ENCODE measurements around the gene PDE4B. TPM values are rescaled to one million over a fixed set of nuclear protein-coding genes. Genes with fewer than 3 reads are reported as not detected.

Gene PDE4B
- total and polyA plus RNA-seq, 10 of the 15 experiments (the other 5 are each of a cell fraction or from before 2014, with no cell fraction given): 3.0 to 13.2 (median 5.7) TPM

GRCh38 chr1:66364578-66365391, 572.1 kb downstream of the PDE4B start (continued):
- TF ChIP-seq BCL3 (IDR thresholded peaks at IDR 0.05; ENCODE audit: borderline replicate concordance, insufficient read depth, low read depth, low read length, poor library complexity, severe bottlenecking) (no peak), FOS (IDR thresholded peaks at IDR 0.05; ENCODE audit: borderline replicate concordance, extremely low read depth, insufficient read length) (no peak), ZNF622 (IDR thresholded peaks at IDR 0.05) (no peak), ZNF687 (IDR thresholded peaks at IDR 0.05) (no peak), EGR1 (IDR thresholded peaks at IDR 0.05; ENCODE audit: borderline replicate concordance in 1 of 2, low read depth in 2 of 2, low read length in 2 of 2) (no peak), ZNF217 (IDR thresholded peaks at IDR 0.05) (no peak), KDM1A (IDR thresholded peaks at IDR 0.05; ENCODE audit: borderline replicate concordance) (no peak), MEF2A (IDR thresholded peaks at IDR 0.05; ENCODE audit: insufficient read depth, low read depth, low read length) (0 out of 2 replicates have a peak, but pooled peaks have one; percentile 16), POLR2A (IDR thresholded peaks at IDR 0.05; ENCODE audit: low read depth, low read length) (no peak), RELA (IDR thresholded peaks at IDR 0.05; ENCODE audit: borderline replicate concordance, partially characterized antibody) (no peak), IKZF1 (conservative IDR thresholded peaks at IDR 0.05) (peak; percentile 35), MEF2B (IDR thresholded peaks at IDR 0.05; ENCODE audit: partially characterized antibody, poor library complexity, severe bottlenecking) (peak; percentile 35), ZNF384 (IDR thresholded peaks at IDR 0.05; ENCODE audit: borderline replicate concordance, low read depth, low read length) (no peak), ZNF592 (IDR thresholded peaks at IDR 0.05) (no peak), TBL1XR1 (IDR thresholded peaks at IDR 0.05; ENCODE audit: low read depth, low read length) (no peak), ESRRA (IDR thresholded peaks at IDR 0.05; ENCODE audit: low read length) (no peak), CEBPB (IDR thresholded peaks at IDR 0.05; ENCODE audit: borderline replicate concordance in 1 of 2, low read depth in 2 of 2, low read length in 2 of 2) (no peak), STAT3 (IDR thresholded peaks at IDR 0.05; ENCODE audit: low read depth, low read length) (no peak)

Data from GM12878 (cell line).